ENCODE measurements around the gene PCSK5.

The PCSK5 gene

DNA sequence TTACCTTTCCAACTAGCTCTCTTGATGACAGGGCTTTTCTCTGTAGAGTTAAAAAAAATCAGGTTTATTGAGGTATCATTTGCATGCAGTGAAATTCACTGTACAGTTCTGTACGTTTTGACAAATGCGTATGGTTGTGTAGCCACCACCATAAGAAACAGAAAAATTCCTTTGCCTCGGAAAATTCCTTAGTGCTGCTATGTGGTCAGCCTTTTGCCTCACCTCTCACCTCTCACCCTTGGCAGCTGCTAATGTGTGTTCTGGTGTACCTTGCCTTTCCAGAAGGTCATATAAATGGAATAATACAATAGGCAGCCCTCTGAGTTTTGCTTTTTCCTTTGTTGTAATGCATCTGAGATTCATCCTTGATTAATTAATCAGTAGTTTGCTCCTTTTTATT is 28.4 kb downstream of the PCSK5 start:
- FAIRE-seq (no peak), DNase-seq (ENCODE audit: insufficient read length, low spot score) (no peak)

DNA sequence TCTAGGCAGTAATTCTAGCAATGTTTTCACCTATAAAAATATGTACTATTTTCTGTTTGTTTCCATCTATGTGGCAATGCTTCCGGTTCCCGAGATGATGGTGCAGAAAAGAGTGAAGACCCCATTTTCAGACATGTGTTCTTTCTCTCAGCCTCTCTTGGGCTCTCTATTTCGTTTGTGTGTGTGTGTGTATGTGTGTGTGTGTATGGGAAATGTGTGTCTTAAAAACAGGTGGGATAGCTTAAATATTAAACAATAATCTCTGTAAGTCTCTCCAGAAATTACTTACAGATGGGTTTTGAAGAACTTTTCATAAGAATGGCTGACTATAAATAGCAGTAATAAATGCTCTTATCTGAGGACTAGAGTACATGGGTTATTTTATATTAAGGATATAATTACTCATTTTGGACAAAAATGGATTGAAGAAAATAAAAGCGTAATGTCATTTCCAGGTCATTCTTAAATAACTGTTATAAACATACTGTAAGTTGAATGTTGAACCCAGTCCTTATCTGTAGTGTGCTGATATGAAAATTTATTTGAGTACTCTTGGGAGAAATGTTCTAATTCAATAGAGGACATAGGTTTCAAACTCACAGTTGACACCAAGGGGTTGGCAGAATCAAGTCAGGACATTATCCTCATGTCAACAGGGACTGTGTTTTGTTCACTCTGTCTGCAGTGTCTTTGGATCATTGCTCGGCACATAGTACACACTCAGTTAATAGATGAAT is 31.1 kb downstream of the PCSK5 start:
- DNase-seq (ENCODE audit: insufficient read length, low spot score) = no peak
- FAIRE-seq = no peak

DNA sequence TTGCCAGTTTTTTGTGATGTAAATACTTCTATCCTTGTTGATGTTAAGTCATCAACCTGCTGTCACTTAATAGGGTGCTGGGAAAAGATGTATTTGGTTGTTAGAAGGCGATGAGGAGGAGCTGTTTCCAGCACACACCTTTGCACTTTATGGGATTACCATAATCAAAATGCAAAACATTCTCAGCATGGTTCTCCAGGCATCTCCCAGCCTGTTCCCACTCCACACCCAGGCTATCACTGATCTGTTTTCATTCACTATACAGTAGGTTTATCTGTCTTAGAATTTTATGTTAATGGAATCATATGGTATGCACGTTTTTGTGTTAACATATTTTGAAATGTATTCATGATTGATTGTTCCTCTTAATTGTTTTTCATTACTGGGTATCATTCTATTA is 35.9 kb downstream of the PCSK5 start:
- DNase-seq (ENCODE audit: insufficient read length, low spot score) = no peak
- FAIRE-seq = no peak

DNA sequence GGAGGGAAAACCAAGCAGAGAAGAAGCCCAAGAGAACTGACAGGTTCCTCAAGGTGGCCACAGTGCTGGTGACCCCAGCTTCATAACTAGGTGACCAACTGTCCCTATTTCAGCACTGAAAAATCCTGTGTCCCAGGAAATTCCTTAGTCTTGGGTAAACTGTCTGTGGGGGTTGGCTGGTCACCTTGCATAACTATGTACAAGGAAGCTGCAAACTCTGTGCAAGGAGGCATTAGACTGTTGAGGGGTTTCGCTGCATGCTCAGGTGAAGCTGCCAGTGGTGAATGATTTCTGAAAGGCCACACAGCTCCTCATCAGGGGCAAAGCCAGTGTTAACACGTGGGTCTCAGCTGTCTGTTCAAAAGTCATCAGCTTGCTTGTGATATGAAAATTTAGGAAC is 36.9 kb downstream of the PCSK5 start:
- no peak for FAIRE-seq
- DNase-seq (ENCODE audit: insufficient read length, low spot score) = no peak

DNA sequence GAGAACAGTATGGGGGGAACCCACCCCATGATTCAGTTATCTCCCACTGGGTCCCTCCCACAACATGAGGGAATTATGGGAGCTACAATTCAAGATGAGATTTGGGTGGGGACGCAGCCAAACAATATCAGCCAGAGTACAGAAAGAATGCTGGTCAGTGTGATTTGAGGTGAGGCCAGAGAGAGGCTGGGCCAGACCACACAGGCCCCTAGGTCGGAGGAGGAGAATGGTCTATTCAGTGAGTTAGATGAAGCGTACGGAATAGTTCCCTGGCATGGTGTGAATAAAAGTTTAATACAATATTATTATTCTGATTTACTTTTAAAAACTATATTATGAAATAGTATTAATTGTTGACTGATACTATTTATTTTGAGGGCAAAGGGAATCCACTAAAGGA is 39.7 kb downstream of the PCSK5 start:
- no peak for FAIRE-seq

DNA sequence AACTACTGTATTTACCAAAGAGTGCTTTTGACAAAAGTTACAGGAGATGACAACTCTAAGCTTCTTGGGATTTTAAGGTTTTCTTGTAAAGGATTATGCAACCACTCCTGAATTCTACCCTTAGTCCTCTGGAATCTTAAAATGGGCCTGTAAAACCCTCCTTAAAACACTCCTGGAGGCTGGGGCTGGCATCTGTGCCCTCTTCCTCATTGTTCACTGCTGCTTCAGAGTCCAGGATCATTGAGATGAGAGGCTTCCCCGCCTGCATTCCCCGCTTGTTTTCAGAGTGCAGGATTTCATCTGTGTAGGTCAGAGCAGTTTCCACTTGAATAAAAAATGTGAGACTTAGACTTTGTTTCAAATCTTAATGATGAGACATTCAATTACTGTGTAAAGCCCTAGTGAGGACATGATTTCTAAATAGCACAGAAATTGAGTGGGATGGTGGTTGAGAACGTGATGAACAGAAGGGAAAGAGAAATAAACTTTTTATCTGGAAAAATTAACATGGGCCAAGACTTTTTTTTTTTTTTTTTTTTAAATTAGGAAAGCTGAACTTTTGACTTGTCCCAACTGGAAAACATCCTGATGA is 40.4 kb downstream of the PCSK5 start:
- DNase-seq (ENCODE audit: insufficient read length, low spot score) (no peak), FAIRE-seq (no peak)

More for the DNA sequence above, 39.7 kb downstream of the PCSK5 start:
- DNase-seq (ENCODE audit: insufficient read length, low spot score) = no peak

DNA sequence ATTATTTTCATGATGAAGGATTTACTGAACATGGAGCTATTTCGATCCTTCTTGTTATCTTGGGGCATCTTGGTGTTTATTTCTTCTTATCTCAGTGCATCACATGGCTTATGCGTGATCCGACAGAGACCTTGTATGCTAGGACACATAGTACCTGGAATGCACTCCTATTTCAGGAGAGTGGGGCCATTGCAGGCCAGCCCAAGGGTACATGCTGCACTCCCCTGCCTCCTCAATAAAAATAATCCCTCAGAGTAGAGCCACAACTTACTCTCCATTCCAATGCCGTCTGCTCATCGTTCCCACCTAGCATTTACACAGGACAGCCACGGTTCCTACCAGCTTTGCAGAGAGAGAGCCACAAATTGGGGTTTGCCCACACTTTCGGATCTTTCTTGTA is 43.5 kb downstream of the PCSK5 start:
- DNase-seq (ENCODE audit: insufficient read length, low spot score) (no peak), FAIRE-seq (no peak)

DNA sequence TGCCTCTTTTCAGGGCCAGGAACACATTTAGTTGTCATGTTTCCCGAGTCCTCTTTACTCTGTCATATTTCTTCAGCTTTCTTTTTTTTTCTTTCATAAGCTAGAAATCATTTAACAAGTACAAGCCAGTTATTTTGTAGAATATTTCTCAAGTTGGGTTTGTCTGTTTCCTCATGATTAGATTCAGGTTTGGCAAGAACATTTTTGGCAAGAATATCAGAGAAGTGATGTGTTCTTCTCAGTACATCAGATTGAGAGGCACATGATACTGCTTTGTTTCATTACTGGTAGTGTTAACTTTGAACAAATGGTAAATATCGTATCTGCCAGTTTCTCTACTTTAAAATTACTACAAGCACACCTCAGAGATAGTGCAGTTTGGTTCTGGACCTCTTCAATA is 45.1 kb downstream of the PCSK5 start:
- FAIRE-seq = no peak
- DNase-seq (ENCODE audit: insufficient read length, low spot score) = no peak

DNA sequence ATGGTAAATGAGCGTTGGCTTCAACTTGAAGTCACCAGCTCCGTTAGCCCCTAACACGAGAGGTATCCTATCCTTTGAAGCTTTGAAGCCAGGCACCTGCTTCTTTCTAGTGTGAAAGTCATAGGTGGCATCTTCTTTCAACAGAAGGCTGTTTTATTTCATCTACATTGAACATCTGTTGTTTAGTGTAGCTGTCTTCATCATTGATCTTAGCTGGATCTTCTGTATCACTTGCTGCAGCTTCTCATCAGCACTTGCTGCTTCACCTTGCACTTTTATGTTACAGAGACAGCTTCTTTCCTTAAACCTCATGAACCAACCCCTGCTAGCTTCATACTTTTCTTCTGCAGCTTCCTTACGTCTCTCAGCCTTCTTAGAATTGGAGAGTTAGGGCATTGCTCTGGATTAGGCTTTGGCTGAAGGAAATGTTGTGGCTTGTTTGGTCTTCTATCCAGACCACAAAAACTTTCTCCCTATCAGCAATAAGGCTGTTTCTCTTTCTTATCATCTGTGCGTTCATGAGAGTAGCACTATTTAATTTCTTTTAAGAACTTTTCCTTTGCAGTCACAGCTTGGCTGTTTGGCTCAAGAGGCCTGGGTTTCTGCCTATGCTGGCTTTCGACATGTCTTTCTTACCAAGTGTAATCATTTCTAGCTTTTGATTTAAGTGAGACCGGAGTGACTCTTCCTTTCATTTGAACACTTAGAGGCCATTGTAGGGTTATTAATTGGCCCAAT is 47.2 kb downstream of the PCSK5 start:
- no peak for FAIRE-seq
- no peak for DNase-seq (ENCODE audit: insufficient read length, low spot score)

DNA sequence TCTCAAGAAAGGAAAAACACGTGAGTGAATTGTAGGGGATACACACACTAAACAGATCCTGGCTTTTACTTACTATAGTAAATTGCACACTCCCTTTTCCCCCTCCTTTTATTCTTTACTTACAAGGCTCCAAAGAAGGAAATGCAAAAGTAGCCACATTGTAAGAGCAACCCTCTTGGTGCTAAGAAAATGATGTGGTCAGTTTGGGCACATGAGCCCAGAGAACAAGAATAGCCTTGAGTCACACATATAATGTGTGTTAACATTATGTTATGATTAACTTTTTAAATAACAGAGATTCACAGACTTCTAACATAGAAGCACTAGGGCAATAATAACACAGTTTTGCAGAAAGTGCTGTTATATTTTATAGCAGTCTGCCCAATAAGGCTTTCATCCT is 48.5 kb downstream of the PCSK5 start:
- no peak for FAIRE-seq
- DNase-seq (ENCODE audit: insufficient read length, low spot score) = no peak

DNA sequence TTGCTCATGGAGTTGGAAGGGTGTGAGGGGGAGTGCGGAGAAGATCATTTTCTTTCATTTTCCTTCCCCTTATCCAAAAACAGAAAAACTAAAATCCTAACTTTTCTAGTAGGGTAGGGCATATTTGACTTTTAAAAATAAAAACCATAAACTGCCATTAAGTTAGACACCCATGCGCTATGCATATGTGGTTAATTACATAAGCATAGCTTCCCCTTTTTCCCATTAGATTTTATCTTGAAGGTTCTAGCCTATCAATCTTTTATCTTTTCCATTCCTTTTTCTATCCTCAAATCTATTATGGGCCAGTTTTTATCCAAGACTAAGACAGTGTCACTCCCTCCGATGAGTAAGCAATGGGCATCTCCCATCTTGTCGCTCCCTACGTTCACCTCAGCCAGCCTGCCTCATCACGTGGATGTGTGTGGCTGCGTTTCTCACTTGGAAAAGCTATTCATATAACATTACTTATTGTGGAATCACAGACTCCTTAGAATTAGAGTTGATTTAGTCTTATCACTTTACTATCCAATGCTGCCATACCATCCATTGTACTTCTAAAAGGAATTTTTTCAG is 49.2 kb downstream of the PCSK5 start:
- FAIRE-seq = no peak

DNA sequence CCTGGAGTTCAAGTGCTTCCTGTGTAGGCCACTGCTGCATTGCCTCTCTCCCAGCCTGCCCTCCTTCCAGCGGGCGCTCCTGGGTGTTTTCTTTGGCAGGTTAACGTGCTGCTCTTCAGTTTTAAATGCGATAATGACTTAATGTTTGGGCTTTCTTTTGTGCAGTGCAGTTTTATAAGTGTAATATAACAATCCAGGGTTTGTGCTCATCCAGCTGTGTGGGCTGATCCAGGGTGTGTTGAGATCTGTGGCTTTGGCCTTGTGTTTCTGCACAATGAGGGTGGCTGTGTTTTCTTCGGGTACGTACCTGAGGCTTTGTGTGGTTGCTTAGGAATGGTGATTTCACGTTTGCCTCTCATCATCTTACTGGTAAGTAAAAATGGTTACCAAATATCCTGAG is 50.6 kb downstream of the PCSK5 start:
- FAIRE-seq = no peak

More for the DNA sequence above, 49.2 kb downstream of the PCSK5 start:
- DNase-seq (ENCODE audit: insufficient read length, low spot score) = no peak

DNA sequence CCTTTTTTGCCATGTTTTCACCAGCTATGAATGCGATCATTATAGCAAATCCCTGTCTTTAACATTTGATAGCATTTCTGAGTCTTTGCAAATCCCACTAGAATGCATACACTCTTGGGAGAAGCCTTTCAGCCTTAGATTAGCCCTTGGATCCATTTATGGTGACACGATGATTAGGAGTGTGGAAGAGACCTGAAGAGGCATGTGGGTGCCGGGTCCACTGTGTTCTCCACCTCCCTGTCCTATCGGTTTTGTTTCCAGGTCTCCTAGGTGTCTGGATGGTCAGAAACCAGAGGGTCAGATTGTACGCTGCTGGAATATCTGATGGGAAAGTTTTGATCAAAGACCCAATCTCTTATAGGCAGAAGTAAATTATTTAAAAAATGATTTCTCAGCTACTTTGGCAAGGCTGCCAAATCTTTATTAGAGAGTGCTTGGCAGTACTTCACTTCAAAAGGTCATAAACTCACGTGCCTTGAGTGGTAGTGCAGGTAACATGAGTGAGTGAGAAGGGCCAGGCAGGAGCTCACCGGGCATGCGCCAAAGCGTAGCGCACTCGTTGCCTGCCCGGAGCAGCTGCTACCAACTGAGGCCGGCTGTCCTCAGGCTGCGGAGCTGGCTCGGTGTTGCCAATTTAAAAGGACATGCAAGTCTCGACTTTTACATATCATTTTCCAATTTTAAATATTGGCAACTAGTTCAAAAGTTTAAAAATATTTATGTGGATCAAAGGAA is 51.3 kb downstream of the PCSK5 start:
- no peak for FAIRE-seq
- DNase-seq (ENCODE audit: insufficient read length, low spot score) = no peak

More for the DNA sequence above, 50.6 kb downstream of the PCSK5 start:
- no peak for DNase-seq (ENCODE audit: insufficient read length, low spot score)

DNA sequence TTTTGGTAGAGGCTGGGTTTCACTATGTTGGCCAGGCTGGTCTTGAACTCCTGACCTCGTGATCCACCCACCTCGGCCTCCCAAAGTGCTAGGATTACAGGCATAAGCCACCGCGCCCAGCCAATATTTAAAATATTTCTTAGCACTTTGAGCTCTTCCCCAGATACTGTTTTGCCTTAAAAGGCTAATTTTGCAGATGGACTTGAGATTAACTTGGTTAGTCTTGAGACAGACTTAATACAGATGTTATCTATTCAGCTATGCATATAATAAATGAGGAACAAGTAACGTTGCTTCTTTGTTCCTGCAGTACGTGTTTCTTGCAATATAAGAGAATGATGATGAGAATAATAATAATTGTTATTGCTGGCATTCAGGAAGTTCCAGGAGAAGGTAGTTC is 56.3 kb downstream of the PCSK5 start:
- FAIRE-seq = no peak
- DNase-seq (ENCODE audit: insufficient read length, low spot score) = no peak

DNA sequence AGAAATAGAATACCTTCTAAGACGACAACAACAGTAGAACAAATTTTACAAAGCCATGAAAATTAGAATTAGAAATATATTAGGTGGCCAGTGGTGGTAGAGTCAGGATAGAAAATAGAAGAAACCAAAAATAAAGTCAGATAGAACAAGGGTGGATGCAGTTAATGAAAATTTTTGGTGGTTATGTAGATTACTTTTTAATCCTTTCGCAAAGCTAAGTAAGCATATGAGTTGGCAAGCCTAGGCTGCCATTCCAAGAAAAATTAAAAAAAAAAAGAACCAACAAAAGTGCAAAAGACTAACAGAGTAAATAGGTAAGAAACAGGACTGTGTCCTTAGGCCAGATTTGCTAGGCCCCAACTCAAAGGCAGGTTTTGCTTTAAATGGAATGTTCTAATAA is 56.8 kb downstream of the PCSK5 start:
- no peak for DNase-seq (ENCODE audit: insufficient read length, low spot score)
- FAIRE-seq = no peak

DNA sequence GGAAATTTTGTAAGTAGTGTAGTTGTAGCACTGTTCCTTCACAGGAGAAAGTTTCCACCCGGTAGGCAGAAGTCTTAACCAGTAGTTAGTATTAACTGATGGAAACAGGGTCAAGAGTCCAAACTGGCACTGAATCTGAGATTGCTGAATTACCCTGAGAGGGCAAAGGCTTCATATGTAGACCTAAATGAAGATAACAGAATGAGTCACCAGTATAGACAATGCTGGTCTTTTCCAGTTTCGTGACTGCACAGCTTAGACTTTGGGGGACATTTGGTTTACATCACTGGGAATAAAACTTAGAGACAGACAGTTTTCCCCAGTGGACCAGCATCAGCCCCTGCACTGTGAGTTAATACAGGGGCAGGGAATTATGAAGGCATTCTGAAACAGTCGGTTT is 60.5 kb downstream of the PCSK5 start:
- FAIRE-seq (no peak), DNase-seq (ENCODE audit: insufficient read length, low spot score) (no peak)

DNA sequence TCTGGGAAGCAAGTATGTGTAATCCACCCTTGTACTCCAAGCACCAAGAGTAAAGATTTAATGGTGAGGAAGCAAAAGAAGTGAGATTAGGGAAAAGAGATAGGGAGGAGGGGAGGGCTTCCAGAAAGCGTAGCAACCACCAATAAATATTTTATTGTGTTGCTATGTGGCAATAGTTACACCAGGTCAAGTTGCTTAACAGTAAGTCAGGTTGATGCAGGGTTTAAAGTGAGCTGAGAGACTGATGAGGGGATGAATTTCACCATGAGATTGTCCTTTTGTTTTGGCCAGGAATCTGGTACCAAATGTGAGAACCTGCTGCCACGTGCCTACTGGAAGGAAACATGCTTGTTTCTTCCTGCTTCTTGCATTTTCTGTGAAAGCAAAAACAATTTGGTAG is 62.7 kb downstream of the PCSK5 start:
- DNase-seq (ENCODE audit: insufficient read length, low spot score) (no peak), FAIRE-seq (no peak)

DNA sequence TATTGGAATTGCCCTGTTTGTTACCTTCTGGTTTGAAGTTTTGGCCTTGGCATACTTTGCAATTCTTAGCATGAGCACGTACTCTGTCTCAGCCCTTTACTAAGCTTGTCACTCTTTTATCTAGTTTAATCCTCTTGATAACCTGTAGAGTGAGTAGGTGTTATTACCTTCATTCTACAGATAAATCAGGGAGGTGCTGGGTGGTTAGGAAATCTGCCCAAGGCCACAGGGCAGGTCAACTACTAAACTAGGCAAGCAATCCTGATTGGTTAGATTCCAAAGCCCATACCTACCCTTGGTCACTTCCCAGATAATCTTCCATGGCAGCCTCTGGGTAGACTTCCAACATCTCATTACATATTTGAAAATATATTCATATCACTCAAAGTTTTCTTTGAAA is 65.7 kb downstream of the PCSK5 start:
- DNase-seq (ENCODE audit: insufficient read length, low spot score) (no peak), FAIRE-seq (no peak)

DNA sequence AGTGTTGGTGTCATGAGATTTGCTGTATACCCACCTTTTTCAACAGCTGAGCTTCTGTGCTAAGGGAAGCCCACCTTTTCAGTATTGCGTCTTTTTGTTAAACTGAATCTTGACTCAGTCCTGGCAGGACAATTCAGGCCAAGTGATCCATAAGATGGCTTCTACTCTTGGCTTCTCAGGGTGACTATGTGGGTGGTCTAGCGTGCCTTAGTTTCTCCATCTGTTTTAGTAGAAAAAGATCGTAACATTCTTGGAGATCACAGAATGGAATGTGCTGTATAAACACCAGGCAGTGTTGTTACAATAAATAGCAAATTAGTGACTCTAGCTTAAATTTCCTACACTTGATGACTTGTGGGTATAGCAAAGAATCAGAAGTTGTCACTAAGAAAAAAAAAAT is 66.6 kb downstream of the PCSK5 start:
- FAIRE-seq = no peak

DNA sequence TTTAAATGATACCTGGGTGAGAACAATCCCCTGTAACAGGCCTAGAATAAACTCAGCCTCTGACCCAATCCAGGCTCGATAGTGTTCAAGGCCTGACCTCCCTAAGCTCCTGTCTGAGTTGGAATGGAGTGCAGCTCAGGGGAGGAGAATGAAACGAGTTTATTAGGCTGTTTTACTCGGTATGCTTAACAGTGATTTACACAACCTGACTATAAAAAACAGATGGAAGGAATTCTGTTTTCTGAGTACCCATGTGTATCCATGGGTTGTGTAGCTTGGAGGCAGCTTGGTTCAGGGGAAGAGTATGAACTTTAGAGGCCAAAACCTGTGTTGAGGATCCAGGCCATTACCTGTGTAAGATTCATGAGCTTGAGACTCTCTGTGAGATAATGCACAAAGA is 67.8 kb downstream of the PCSK5 start:
- FAIRE-seq (no peak), DNase-seq (ENCODE audit: insufficient read length, low spot score) (no peak)

More for the DNA sequence above, 66.6 kb downstream of the PCSK5 start:
- no peak for DNase-seq (ENCODE audit: insufficient read length, low spot score)

DNA sequence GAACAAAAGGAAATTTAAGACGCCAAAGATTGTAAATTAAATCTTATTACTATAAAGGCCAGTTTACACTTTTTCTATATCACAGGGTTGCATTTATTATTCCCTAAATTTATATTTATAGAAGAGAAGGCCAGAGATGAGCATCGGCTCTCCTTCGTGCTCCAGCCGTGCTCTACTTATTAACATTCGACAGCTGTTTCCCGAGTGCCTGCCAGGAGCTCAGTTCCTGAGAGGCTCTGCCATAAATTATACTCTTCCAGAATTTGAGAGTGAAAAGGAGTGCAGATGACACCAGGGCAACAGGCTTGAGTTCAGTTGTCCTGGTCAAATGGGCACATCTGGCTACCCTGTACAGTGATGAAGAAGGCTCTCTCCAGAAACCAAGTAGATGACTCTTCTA is 70.1 kb downstream of the PCSK5 start:
- FAIRE-seq (no peak), DNase-seq (ENCODE audit: insufficient read length, low spot score) (no peak)

Data from GM19239 (cell line).